Motor neuron (in vitro differentiated cells): Measurements from ENCODE around the gene S100A5. TPM values are rescaled to one million over a fixed set of nuclear protein-coding genes. Genes with fewer than 3 reads are reported as not detected.

Source experiments
- ATAC-seq, 8 experiments: fragments of 200-7000 bp; cut with Tn5 transposase; replicated peaks in 6 of 8; 2 replicates each; pipeline ENCODE4 v1.8.0; 2021; ENCODE audit warnings: mild to moderate bottlenecking in 8 of 8, moderate library complexity in 8 of 8
- H3K27ac ChIP-seq, 2 donors: fragments of 250-450 bp; sonication (Bioruptor Pico); 2 replicates each; pipeline ENCODE4 v1.9.0; 2021; ENCODE audit warnings: antibody characterized with exemption in 2 of 2, mild to moderate bottlenecking in 2 of 2, moderate library complexity in 1 of 2
- H3K4me1 ChIP-seq, 2 donors: fragments of 250-450 bp; sonication (Bioruptor Pico); replicated peaks in 1 of 2; 2 replicates each; pipeline ENCODE4 v1.6.1; 2021; ENCODE audit warnings: antibody characterized with exemption in 2 of 2, mild to moderate bottlenecking in 2 of 2, moderate library complexity in 1 of 2
- H3K4me3 ChIP-seq, 5 donors: fragments of 250-450 bp; sonication (Bioruptor Pico); 2 replicates each; pipeline ENCODE4 v1.9.0; 2021; ENCODE audit warnings: antibody characterized with exemption in 5 of 5, mild to moderate bottlenecking in 5 of 5, moderate library complexity in 4 of 5
- WGBS, 10 experiments: fragments of 450-650 bp; shearing (Covaris generic); methylation state at CpG; one replicate each; pipeline ENCODE4 v1.0.0; 2022; 5-methylcytosine and 5-hydroxymethylcytosine counted together
- in situ Hi-C, 9 experiments: fragments of 400-800 bp; cut with MboI; loops; one replicate each; pipeline ENCODE4 v1.15.0; 2021; ENCODE audit warnings: low sequenced_read_pairs in 9 of 9, low pct_unique_long_range_greater_than_20kb in 2 of 9; ENCODE audit not compliant: unreplicated experiment in 9 of 9
- total RNA-seq, 8 experiments: library from RNA; unstranded; fragments of 300-600 nt; gene quantifications; 2 replicates each; pipeline versions ENCODE4 v1.2.3 to v1.2.4, GENCODE V29; 2022

The S100A5 gene
- total RNA-seq, 8 experiments from 2014 or later: not detected

DNA sequence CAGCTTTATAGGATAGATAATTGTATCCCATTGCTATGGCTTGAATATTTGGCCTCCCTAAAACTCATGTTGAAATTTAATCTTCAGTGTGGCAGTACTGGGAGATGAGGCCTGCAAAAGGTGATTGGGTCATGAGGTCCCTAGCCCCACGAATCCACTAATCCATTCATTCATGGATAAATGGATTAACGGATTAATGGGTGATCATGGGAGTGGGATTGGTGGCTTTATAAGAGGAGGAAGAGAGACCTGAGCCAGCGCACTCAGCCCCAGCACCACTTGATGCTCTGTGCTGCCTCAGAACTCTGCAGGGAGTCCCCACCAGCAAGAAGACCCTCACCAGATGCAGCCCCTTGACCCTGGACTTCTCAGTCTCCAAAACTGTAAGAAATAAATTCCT lies 37.0 kb downstream of the S100A5 start:
- WGBS, 10 experiments: 26 to 89% (median 64%) methylated on average over 1 to 3 of the region's 3 CpGs; no CpG with 5 or more reads in 4 of the 10 experiments
- no peak overlapping the region for H3K4me3 ChIP-seq
- H3K4me1 ChIP-seq: no peaks in the 10 kb centered on the region
- no peak overlapping the region for H3K27ac ChIP-seq
- ATAC-seq: no peak
- in situ Hi-C loops: loop anchor here in 6 of 9 experiments (10.0 to 25.0 kb wide), 5 partner anchors 61 to 484 kb away; partner anchors contain the start of genes JTB (in 5 of the 6), RAB13 (in 5 of the 6), RPS27 (in 5 of the 6) and CHTOP (in 3 of the 6)

DNA sequence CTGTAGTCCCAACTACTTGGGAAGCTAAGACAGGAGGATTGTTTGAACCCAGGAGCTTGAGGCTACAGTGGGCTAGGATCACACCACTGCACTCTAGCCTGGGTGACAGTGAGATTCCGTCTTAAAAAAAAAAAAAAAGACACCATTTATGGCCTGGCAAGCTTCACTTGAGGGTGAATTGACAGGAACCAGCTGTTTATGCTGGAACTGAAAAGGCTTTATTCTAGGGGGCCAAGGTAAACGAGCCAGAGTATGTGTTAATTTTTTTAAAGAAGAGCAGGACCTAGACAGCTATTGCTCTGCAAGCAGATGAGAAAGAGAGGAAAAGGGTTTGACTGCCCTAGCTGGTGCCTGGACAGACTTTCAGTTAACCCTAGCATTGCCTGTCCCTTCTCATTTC lies 42.0 kb downstream of the S100A5 start:
- Histone ChIP-seq H3K27ac (no peak overlapping the region), H3K4me1 (peaks cover 0 to 3% of the 10 kb centered on the region in 2 donors), H3K4me3 (no peak overlapping the region)
- 0 to 40% (median 16%) methylated on average over 1 to 2 of the region's 2 CpGs; no CpG with 5 or more reads in 2 of the 10 experiments for WGBS, 10 experiments
- no peak for ATAC-seq
- in situ Hi-C loops: loop anchor here in 4 of 9 experiments (10.0 to 25.0 kb wide), 2 partner anchors 136 to 144 kb away; partner anchors contain the start of gene S100A9 (in 4 of the 4)

DNA sequence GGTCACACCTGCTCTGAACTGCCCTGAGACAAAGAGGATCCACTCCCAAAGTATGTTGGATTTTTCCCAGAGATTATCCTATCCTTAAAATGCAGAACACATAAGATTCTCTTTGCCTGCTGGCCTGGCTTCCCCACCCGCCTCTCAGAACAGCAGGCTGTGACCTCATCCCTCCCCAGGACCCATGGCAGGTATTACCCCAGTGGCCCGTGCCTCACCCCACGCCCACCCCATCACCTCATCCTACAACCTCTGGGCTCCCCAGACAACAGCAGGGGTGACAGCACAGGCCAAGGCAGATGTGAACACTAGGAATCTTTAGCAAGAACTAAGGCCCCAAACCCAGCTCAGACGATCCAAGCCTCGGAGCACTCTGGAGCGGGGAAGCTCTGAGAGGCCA lies 45.2 kb downstream of the S100A5 start:
- ATAC-seq: peak in 4 of 8 experiments; percentile 8 to 15 (median 12)
- WGBS, 10 experiments: 0 to 100% (median 84%) methylated on average over 1 to 3 of the region's 6 CpGs; no CpG with 5 or more reads in 4 of the 10 experiments
- in situ Hi-C loops: loop anchor here in 4 of 9 experiments (10.0 to 25.0 kb wide), 2 partner anchors 133 to 141 kb away; partner anchors contain the start of gene S100A9 (in 4 of the 4)
- peaks cover 0 to 9% of the 10 kb centered on the region in 2 donors for H3K4me1 ChIP-seq
- H3K4me3 ChIP-seq: no peak overlapping the region
- H3K27ac ChIP-seq: no peak overlapping the region

DNA sequence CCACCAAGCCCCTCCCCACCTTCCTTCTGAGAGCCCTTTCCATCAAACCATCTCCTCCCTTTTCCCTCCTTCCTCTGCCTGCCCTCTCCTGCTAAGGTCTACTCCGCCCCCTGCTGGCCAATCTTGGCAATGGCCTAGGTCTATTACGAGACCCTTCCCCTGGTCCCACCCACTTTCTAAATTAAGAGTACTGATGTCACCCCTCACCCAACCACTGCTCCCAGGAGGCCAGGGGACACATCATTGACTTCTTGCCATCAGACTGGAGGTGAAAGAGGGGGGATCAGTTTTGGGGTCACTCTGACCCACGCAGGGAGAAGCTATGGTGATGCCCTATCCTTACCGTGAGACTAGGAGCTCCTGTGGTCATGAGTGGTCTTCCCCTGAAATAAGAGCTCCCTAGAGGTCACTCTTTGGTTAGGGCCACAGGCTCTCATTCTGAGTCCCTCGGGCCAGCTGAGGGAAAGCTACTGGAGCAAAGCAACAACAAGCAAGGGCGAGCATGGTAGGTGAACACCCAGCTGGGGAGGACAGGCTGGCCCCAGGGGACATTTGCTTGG lies 45.7 kb downstream of the S100A5 start:
- 0 to 80% (median 50%) methylated on average over 1 to 5 of the region's 6 CpGs; no CpG with 5 or more reads in 1 of the 10 experiments for whole genome bisulfite sequencing, 10 experiments
- in situ Hi-C loops: loop anchor here in 4 of 9 experiments (10.0 to 25.0 kb wide), 2 partner anchors 133 to 140 kb away; partner anchors contain the start of gene S100A9 (in 4 of the 4)
- H3K27ac ChIP-seq: no peak overlapping the region
- H3K4me1 ChIP-seq: peaks cover 0 to 9% of the 10 kb centered on the region in 2 donors
- ATAC-seq: peak; percentile 38 to 95 (median 78)
- no peak overlapping the region for H3K4me3 ChIP-seq

DNA sequence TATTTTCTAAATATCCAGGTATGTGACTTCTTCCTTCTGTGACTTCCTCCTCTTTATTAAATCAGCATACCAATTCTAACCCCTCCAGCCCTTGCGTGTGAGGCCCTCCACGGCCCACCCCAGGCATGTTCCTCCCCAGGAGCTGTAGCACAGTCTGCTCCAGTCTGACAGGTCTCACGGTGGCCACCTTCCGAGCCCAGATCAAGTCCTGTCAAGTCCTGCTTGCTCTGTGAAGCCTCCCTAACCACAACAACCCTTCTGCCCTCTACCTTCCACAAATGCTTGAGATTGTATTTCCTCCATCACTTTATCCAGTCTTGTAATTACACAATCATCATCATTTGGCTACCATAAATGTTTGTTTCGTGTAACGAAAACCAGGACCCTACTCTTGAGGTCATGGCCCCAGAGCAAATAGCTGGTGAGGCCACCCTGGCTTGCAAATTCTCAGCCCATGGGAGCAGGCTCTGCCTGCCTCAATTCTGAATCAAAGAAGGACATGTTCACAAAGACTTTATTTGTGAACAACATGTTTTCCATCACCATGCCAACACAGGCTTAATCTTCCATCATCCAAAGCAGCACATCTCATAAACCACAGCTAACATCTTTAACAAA lies 47.3 kb downstream of the S100A5 start:
- WGBS, 10 experiments: 38 to 85% (median 79%) methylated on average over 2 to 6 of the region's 6 CpGs; no CpG with 5 or more reads in 2 of the 10 experiments
- Histone ChIP-seq H3K4me3 (no peak overlapping the region), H3K4me1 (peaks cover 0 to 9% of the 10 kb centered on the region in 2 donors), H3K27ac (no peak overlapping the region)
- no peak for ATAC-seq
- in situ Hi-C loops: loop anchor here in 4 of 9 experiments (10.0 to 25.0 kb wide), 2 partner anchors 131 to 139 kb away; partner anchors contain the start of gene S100A9 (in 4 of the 4)

DNA sequence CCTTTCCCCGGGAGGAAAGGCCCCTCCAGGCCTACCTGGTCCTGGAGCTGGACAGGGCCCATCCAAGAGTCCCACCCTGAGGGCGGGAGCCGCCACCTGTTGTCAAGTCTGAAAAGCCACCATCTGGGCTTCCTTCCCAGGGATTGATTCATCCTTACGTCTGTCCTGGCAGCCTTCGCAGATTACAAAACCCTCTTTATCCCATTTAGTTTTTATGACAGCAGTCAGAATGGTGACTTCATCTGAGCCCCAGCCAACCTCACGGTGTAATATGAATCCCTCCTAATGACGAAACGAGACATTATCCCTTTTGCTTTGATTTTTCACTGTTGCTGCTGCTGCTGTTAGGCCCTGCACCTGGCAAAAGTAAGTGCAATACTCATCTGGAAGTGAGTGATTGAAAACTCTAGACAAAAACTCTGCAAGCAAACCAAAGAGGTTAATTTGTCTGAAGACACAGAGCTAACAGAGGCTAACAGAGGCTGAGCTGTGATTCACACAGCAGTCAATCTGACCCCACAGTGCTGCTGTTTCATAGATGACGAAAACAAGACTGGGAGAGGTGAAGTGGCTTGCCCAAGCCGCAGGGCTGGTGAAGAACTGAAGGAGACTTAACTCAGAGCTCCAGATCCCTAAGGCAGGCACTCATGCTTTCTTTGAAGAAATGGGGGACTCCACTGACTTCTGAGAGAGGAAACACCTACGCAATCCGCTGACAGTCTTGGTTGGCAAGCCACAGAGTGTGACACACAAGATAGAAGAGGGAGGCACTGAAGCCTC lies 50.3 kb downstream of the S100A5 start:
- Histone ChIP-seq H3K27ac (no peak overlapping the region), H3K4me1 (peaks cover 0 to 9% of the 10 kb centered on the region in 2 donors), H3K4me3 (no peak overlapping the region)
- peak; percentile 38 to 79 (median 68) for ATAC-seq
- in situ Hi-C loops: loop anchor here in 4 of 9 experiments (10.0 to 25.0 kb wide), 2 partner anchors 128 to 136 kb away; partner anchors contain the start of gene S100A9 (in 4 of the 4)
- WGBS, 10 experiments: 6 to 100% (median 69%) methylated on average over 1 to 10 of the region's 12 CpGs; no CpG with 5 or more reads in 2 of the 10 experiments

DNA sequence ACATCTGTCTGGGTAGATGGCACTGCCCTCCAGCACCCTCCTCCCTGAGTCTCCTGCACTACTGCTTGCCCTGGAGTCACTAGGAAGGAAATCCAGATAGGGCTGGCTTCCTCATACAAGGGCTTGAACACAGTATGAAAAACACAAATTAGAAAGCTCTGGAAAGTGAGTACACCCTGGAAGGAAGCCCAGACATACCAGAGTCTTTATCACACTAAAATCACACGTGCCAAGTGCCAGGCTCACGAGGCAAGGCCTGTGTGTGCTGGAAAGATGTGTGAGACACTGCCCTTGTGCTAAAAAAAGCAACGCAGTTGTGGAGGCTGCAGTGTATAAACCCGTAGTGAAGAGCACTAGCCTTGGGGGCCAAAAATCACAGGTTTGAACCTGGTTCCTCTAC lies 52.0 kb downstream of the S100A5 start:
- 0 to 72% (median 30%) methylated on average over 2 to 4 of the region's 4 CpGs; no CpG with 5 or more reads in 3 of the 10 experiments for WGBS, 10 experiments

DNA sequence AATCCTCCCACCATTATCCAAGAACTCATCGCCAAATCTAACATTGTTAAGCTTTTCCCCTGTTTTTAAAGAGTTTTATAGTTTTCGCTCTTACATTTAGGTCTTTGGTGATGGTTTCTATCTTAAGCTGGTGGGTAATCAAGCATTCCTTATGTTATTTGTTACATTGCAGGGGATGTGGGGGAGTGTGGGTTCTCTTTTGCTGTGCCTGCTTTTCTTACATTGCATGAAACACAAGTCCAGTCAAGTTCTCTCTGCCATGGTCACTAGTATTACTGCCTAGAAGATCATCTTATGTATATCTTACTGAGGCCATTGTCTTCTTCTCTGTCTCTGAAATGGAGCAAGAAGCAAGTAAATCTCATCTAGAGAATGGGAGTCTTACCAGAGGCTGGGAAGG lies 53.0 kb downstream of the S100A5 start:
- no peak for ATAC-seq
- Histone ChIP-seq H3K4me1 (no peaks in the 10 kb centered on the region), H3K27ac (no peak overlapping the region), H3K4me3 (no peak overlapping the region)
- WGBS, 10 experiments: 67 to 100% (median 88%) methylated on average over 1 to 2 of the region's 2 CpGs; no CpG with 5 or more reads in 4 of the 10 experiments
- in situ Hi-C loops: loop anchor here in 3 of 9 experiments (25.0 kb wide), 1 partner anchor 125 kb away; the partner anchor contains the start of gene S100A9 (in 3 of the 3)

More for the DNA sequence above, 52.0 kb downstream of the S100A5 start:
- Histone ChIP-seq H3K4me3 (no peak overlapping the region), H3K4me1 (peaks cover 0 to 6% of the 10 kb centered on the region in 2 donors), H3K27ac (no peak overlapping the region)
- in situ Hi-C loops: loop anchor here in 3 of 9 experiments (25.0 kb wide), 1 partner anchor 126 kb away; the partner anchor contains the start of gene S100A9 (in 3 of the 3)
- no peak for ATAC-seq

Other genes with a start within 250 kb of the S100A5 start
- gene PGLYRP3, start 228.0 kb downstream of the S100A5 start, total RNA-seq: not detected
- under 1 TPM in 2 of 8 experiments, not detected in 6; 0.17 to 0.66 TPM for gene PGLYRP4, start 192.1 kb downstream of the S100A5 start, total RNA-seq
- under 1 TPM in 1 of 8 experiments, not detected in 7; 0.71 TPM for gene S100A9, start 183.1 kb downstream of the S100A5 start, total RNA-seq
- gene S100A12, start 165.3 kb downstream of the S100A5 start, total RNA-seq: not detected
- 100 to 1,000 TPM in 1 of 8 experiments, 10 to 100 TPM in 1, under 1 TPM in 2, not detected in 4; 0.29 to 281 (median 8.6) TPM for gene S100A8, start 149.9 kb downstream of the S100A5 start, total RNA-seq
- gene S100A7A, start 124.4 kb downstream of the S100A5 start, total RNA-seq: under 1 TPM in 5 of 8 experiments, not detected in 3; 0.10 to 0.66 (median 0.14) TPM
- gene S100A7, start 80.3 kb downstream of the S100A5 start, total RNA-seq: not detected
- 1,000 to 10,000 TPM in 1 of 8 experiments, 100 to 1,000 TPM in 2, 1 to 10 TPM in 4, under 1 TPM in 1; 0.49 to 2,482 (median 5.7) TPM for gene S100A6, start 4.9 kb downstream of the S100A5 start, total RNA-seq
- 1,000 to 10,000 TPM in 1 of 8 experiments, 10 to 100 TPM in 1, 1 to 10 TPM in 5, under 1 TPM in 1; 0.93 to 1,152 (median 3.7) TPM for gene S100A4, start 4.9 kb upstream of the S100A5 start, total RNA-seq
- gene S100A3, start 8.3 kb upstream of the S100A5 start, total RNA-seq: 1 to 10 TPM in 2 of 8 experiments, under 1 TPM in 3, not detected in 3; 0.36 to 4.1 (median 1.00) TPM
- gene S100A2, start 24.9 kb upstream of the S100A5 start, total RNA-seq: 1 to 10 TPM in 4 of 8 experiments, under 1 TPM in 2, not detected in 2; 0.23 to 4.5 (median 1.5) TPM
- gene S100A16, start 72.2 kb upstream of the S100A5 start, total RNA-seq: 100 to 1,000 TPM in 1 of 8 experiments, 10 to 100 TPM in 1, 1 to 10 TPM in 6; 2.0 to 108 (median 7.0) TPM
- under 1 TPM in 5 of 8 experiments, not detected in 3; 0.11 to 0.66 (median 0.59) TPM for gene S100A14, start 75.4 kb upstream of the S100A5 start, total RNA-seq
- gene S100A13, start 86.6 kb upstream of the S100A5 start, total RNA-seq: 100 to 1,000 TPM in 2 of 8 experiments, 10 to 100 TPM in 6; 44.1 to 224 (median 59.6) TPM
- gene S100A1, start 87.5 kb upstream of the S100A5 start, total RNA-seq: 1 to 10 TPM in 5 of 8 experiments, under 1 TPM in 3; 0.38 to 3.7 (median 1.5) TPM
- 100 to 1,000 TPM in 4 of 8 experiments, 10 to 100 TPM in 4; 29.9 to 136 (median 99.2) TPM for gene CHTOP, start 93.1 kb upstream of the S100A5 start, total RNA-seq
- gene SNAPIN, start 117.8 kb upstream of the S100A5 start, total RNA-seq: 10 to 100 TPM; 36.1 to 93.5 (median 53.3) TPM
- gene ILF2, start 130.1 kb upstream of the S100A5 start, total RNA-seq: 100 to 1,000 TPM; 116 to 542 (median 228) TPM
- gene NPR1, start 137.8 kb upstream of the S100A5 start, total RNA-seq: under 1 TPM in 7 of 8 experiments, not detected in 1; 0.27 to 0.85 (median 0.64) TPM
- 10 to 100 TPM; 33.0 to 70.4 (median 44.9) TPM for gene INTS3, start 187.1 kb upstream of the S100A5 start, total RNA-seq
- gene SLC27A3, start 234.5 kb upstream of the S100A5 start, total RNA-seq: 10 to 100 TPM in 5 of 8 experiments, 1 to 10 TPM in 3; 5.0 to 49.7 (median 15.3) TPM